Upper lobe of left lung (tissue), 6 donors: ENCODE measurements around the gene EMILIN3. TPM values are rescaled to one million over a fixed set of nuclear protein-coding genes. Genes with fewer than 3 reads are reported as not detected.

Experiments used
- ATAC-seq, 2 donors: fragments of 200-7000 bp; cut with Tn5 transposase; one replicate each; pipeline ENCODE4 v1.9.1; 2022; ENCODE audit warnings: mild to moderate bottlenecking in 2 of 2, moderate library complexity in 2 of 2; ENCODE audit not compliant: low FRiP score in 2 of 2
- DNase-seq, 2 donors: peaks; one replicate each; pipeline ENCODE4 v3.0.0-alpha.2; 2019 to 2020
- H3K27ac ChIP-seq, 4 donors: fragments of 200-600 bp; sonication (generic); one replicate each; pipeline ENCODE4 v1.5.1; 2016 to 2019
- H3K27me3 ChIP-seq, 4 donors: fragments of 200-600 bp; sonication (generic); one replicate each; pipeline ENCODE4 v1.5.1; 2017 to 2019
- H3K36me3 ChIP-seq, 4 donors: fragments of 200-600 bp; sonication (generic); one replicate each; pipeline ENCODE4 v1.5.1; 2016 to 2019
- H3K4me1 ChIP-seq, 4 donors: fragments of 200-600 bp; sonication (generic); one replicate each; pipeline ENCODE4 v1.5.1; 2018 to 2019
- H3K4me3 ChIP-seq, 4 donors: fragments of 200-600 bp; sonication (generic); one replicate each; pipeline ENCODE4 v1.5.1; 2017 to 2019; ENCODE audit warnings: mild to moderate bottlenecking in 2 of 4, moderate library complexity in 1 of 4
- H3K9me3 ChIP-seq, 4 donors: fragments of 200-600 bp; sonication (generic); one replicate each; pipeline ENCODE4 v1.5.1; 2018 to 2019
- CTCF ChIP-seq, 6 experiments: fragments of 450-650 bp in 4 of 6; fragments of 200-600 bp in 2 of 6; sonication (generic) in 2 of 6; IDR thresholded peaks; one replicate each; pipeline ENCODE4 v1.5.1; 2016 to 2019; ENCODE audit warnings: antibody characterized with exemption in 6 of 6
- EP300 ChIP-seq, 4 donors: sonication (generic); formaldehyde crosslinking; IDR thresholded peaks; one replicate each; pipeline ENCODE4 v1.5.1; 2017; ENCODE audit warnings: antibody characterized with exemption in 4 of 4, control low read depth in 2 of 4
- POLR2A ChIP-seq, 4 donors: fragments of 450-650 bp; IDR thresholded peaks; one replicate each; pipeline ENCODE4 v1.5.1; 2016 to 2017; ENCODE audit warnings: antibody characterized with exemption in 4 of 4, mild to moderate bottlenecking in 2 of 4
- POLR2AphosphoS5 ChIP-seq, 2 donors: sonication (generic); formaldehyde crosslinking; IDR thresholded peaks; one replicate each; pipeline ENCODE4 v1.5.1; 2017; ENCODE audit warnings: antibody characterized with exemption in 2 of 2
- WGBS, 2 donors: methylation state at CpG; one replicate each; pipeline ENCODE4 v1.1.5; 2017 to 2018; 5-methylcytosine and 5-hydroxymethylcytosine counted together
- total RNA-seq, 6 donors: library from RNA; depleted of rRNA in 4 of 6; stranded (reverse); fragments of >200 nt in 4 of 6; gene quantifications; one replicate each; pipeline versions ENCODE4 v1.1.0 to v1.2.1, GENCODE V29; 2016 to 2021
- donor health status: DM: no; HTN: no; CAD: no; lungs with moderate emphysema.
- donor health status: DM: no; HTN: yes; CAD: no; lungs with severe emphysema.

Gene EMILIN3
- total RNA-seq, 6 donors from 2014 or later, result 0.06 to 0.61 (median 0.16) TPM; not detected in 2

GRCh38 chr20:41358717-41359116, 7.9 kb downstream of the EMILIN3 start:
- Histone ChIP-seq H3K27me3 (no peaks in the 10 kb centered on the region), H3K27ac (no peak overlapping the region), H3K36me3 (peaks cover 0 to 25% (median 8%) of the 10 kb centered on the region in 4 donors), H3K9me3 (no peaks in the 10 kb centered on the region), H3K4me1 (no peaks in the 10 kb centered on the region), H3K4me3 (no peak overlapping the region)
- DNase-seq (no peak), ATAC-seq (no peak)
- 92 to 97% methylated on average over 7 of the region's 7 CpGs for WGBS, 2 donors
- TF ChIP-seq EP300 (IDR thresholded peaks at IDR 0.05), result no peak
- TF ChIP-seq POLR2A (IDR thresholded peaks at IDR 0.05), result no peak
- TF ChIP-seq POLR2AphosphoS5 (IDR thresholded peaks at IDR 0.05), result no peak
- no peak for TF ChIP-seq CTCF (IDR thresholded peaks at IDR 0.05)

GRCh38 chr20:41358230-41358629, 8.4 kb downstream of the EMILIN3 start:
- peaks cover 0 to 25% (median 8%) of the 10 kb centered on the region in 4 donors for H3K36me3 ChIP-seq
- H3K27ac ChIP-seq, result no peak overlapping the region
- TF ChIP-seq EP300 (IDR thresholded peaks at IDR 0.05) (no peak), POLR2AphosphoS5 (IDR thresholded peaks at IDR 0.05) (no peak), CTCF (IDR thresholded peaks at IDR 0.05) (no peak), POLR2A (IDR thresholded peaks at IDR 0.05) (no peak)
- no peak for ATAC-seq
- no peaks in the 10 kb centered on the region for H3K9me3 ChIP-seq
- no peaks in the 10 kb centered on the region for H3K27me3 ChIP-seq
- no peak overlapping the region for H3K4me3 ChIP-seq
- no peaks in the 10 kb centered on the region for H3K4me1 ChIP-seq
- WGBS, 2 donors, result 92 to 93% methylated on average over 7 to 9 of the region's 9 CpGs
- no peak for DNase-seq

GRCh38 chr20:41357424-41358163, 9.0 kb downstream of the EMILIN3 start:
- Histone ChIP-seq H3K36me3 (peaks cover 0 to 25% (median 8%) of the 10 kb centered on the region in 4 donors), H3K27me3 (no peaks in the 10 kb centered on the region), H3K4me1 (no peaks in the 10 kb centered on the region), H3K4me3 (no peak overlapping the region), H3K9me3 (no peaks in the 10 kb centered on the region), H3K27ac (no peak overlapping the region)
- TF ChIP-seq POLR2A (IDR thresholded peaks at IDR 0.05), result no peak
- TF ChIP-seq EP300 (IDR thresholded peaks at IDR 0.05), result no peak
- TF ChIP-seq POLR2AphosphoS5 (IDR thresholded peaks at IDR 0.05), result no peak
- no peak for TF ChIP-seq CTCF (IDR thresholded peaks at IDR 0.05)
- WGBS, 2 donors, result 91 to 93% methylated on average over 6 to 11 of the region's 11 CpGs
- no peak for DNase-seq
- ATAC-seq, result no peak

GRCh38 chr20:41356951-41357350, 9.7 kb downstream of the EMILIN3 start:
- Histone ChIP-seq H3K27me3 (no peaks in the 10 kb centered on the region), H3K27ac (no peak overlapping the region)
- 85 to 88% methylated on average over 6 to 13 of the region's 13 CpGs for WGBS, 2 donors

More at GRCh38 chr20:41356951-41357350, 9.7 kb downstream of the EMILIN3 start:
- Histone ChIP-seq H3K4me3 (no peak overlapping the region), H3K9me3 (no peaks in the 10 kb centered on the region), H3K36me3 (peaks cover 0 to 28% (median 12%) of the 10 kb centered on the region in 4 donors), H3K4me1 (no peaks in the 10 kb centered on the region)
- DNase-seq, result no peak
- no peak for ATAC-seq
- TF ChIP-seq POLR2AphosphoS5 (IDR thresholded peaks at IDR 0.05) (no peak), EP300 (IDR thresholded peaks at IDR 0.05) (no peak), POLR2A (IDR thresholded peaks at IDR 0.05) (no peak), CTCF (IDR thresholded peaks at IDR 0.05) (no peak)
